Neuronal stem cell (in vitro differentiated cells): ENCODE data around the gene TPPP3.

Source experiments
- DNase-seq: peaks from one replicate; pipeline ENCODE4 v3.0.0-alpha.2; 2013; ENCODE audit warnings: low spot score
- H2AFZ ChIP-seq: one replicate; pipeline ENCODE4 v1.6.1; 2013; ENCODE audit warnings: mild to moderate bottlenecking, low read length, inconsistent platforms
- H2AK5ac ChIP-seq: 2 replicates; pipeline ENCODE4 v1.6.1; 2013; ENCODE audit warnings: low read depth, mild to moderate bottlenecking, inconsistent platforms, low read length, moderate library complexity, mixed read lengths
- H2BK120ac ChIP-seq: 2 replicates; pipeline ENCODE4 v1.6.1; 2013; ENCODE audit warnings: low read depth, mild to moderate bottlenecking, inconsistent platforms, low read length, moderate library complexity, mixed read lengths
- H2BK12ac ChIP-seq: one replicate; pipeline ENCODE4 v1.6.1; 2013; ENCODE audit warnings: low read length, inconsistent platforms
- H2BK15ac ChIP-seq: 2 replicates; pipeline ENCODE4 v1.6.1; 2013; ENCODE audit warnings: mild to moderate bottlenecking, low read length, inconsistent platforms, mixed read lengths
- H2BK5ac ChIP-seq: one replicate; pipeline ENCODE4 v1.6.1; 2013; ENCODE audit warnings: inconsistent platforms, mild to moderate bottlenecking, low read length, moderate library complexity
- H3K14ac ChIP-seq: one replicate; pipeline ENCODE4 v1.6.1; 2013; ENCODE audit warnings: low read length, inconsistent platforms
- H3K18ac ChIP-seq: 2 replicates; pipeline ENCODE4 v1.6.1; 2013; ENCODE audit warnings: low read length, inconsistent platforms
- H3K23ac ChIP-seq: 2 replicates; pipeline ENCODE4 v1.6.1; 2013; ENCODE audit warnings: low read depth, mild to moderate bottlenecking, mixed read lengths, low read length, inconsistent platforms; ENCODE audit not compliant: poor library complexity
- H3K27ac ChIP-seq: replicated peaks from 3 replicates; pipeline ENCODE4 v1.5.1; 2013; ENCODE audit warnings: low read length, inconsistent platforms
- H3K27me3 ChIP-seq, 3 experiments: 2 replicates each; pipeline ENCODE4 v1.6.1; 2013; ENCODE audit warnings: low read length in 3 of 3, mild to moderate bottlenecking in 2 of 3, inconsistent platforms in 1 of 3, low read depth in 1 of 3, mixed read lengths in 1 of 3, moderate library complexity in 1 of 3; ENCODE audit not compliant: control insufficient read depth in 3 of 3, insufficient read depth in 3 of 3
- H3K36me3 ChIP-seq, 2 donors: replicated peaks in 1 of 2; 2 replicates each; pipeline ENCODE4 v1.6.1; 2013; ENCODE audit warnings: low read length in 2 of 2; ENCODE audit not compliant: control insufficient read depth in 2 of 2, insufficient read depth in 2 of 2
- H3K4ac ChIP-seq: 2 replicates; pipeline ENCODE4 v1.6.1; 2013; ENCODE audit warnings: inconsistent platforms, mild to moderate bottlenecking, low read length, moderate library complexity
- H3K4me1 ChIP-seq, 2 donors: 1 replicate in 1 of 2; 2 replicates in 1 of 2; pipeline ENCODE4 v1.6.1; 2013; ENCODE audit warnings: low read length in 2 of 2, low read depth in 1 of 2; ENCODE audit not compliant: control insufficient read depth in 2 of 2, insufficient read depth in 1 of 2
- H3K4me2 ChIP-seq: one replicate; pipeline ENCODE4 v1.6.1; 2013; ENCODE audit warnings: mild to moderate bottlenecking, low read length, inconsistent platforms; ENCODE audit not compliant: insufficient read depth, poor library complexity, severe bottlenecking
- H3K4me3 ChIP-seq, 2 donors: 2 replicates each; pipeline ENCODE4 v1.5.1; 2013; ENCODE audit warnings: low read length in 2 of 2, mild to moderate bottlenecking in 2 of 2, inconsistent platforms in 1 of 2, moderate library complexity in 1 of 2
- H3K79me1 ChIP-seq: one replicate; pipeline ENCODE4 v1.6.1; 2013; ENCODE audit warnings: low read depth, mild to moderate bottlenecking, inconsistent platforms, low read length, moderate library complexity
- H3K9ac ChIP-seq: one replicate; pipeline ENCODE4 v1.6.1; 2013; ENCODE audit warnings: mild to moderate bottlenecking, low read depth, low read length, inconsistent platforms; ENCODE audit not compliant: poor library complexity
- H3K9me3 ChIP-seq, 2 donors: replicated peaks in 1 of 2; 2 replicates each; pipeline versions ENCODE3 to v1.6.1; 2013; ENCODE audit warnings: low read length in 2 of 2, mild to moderate bottlenecking in 2 of 2, inconsistent platforms in 1 of 2, low read depth in 1 of 2, mixed read lengths in 1 of 2, moderate library complexity in 1 of 2; ENCODE audit not compliant: control insufficient read depth in 2 of 2, insufficient read depth in 1 of 2
- H4K8ac ChIP-seq: one replicate; pipeline ENCODE4 v1.6.1; 2013; ENCODE audit warnings: low read depth, mild to moderate bottlenecking, inconsistent platforms, low read length, moderate library complexity
- H4K91ac ChIP-seq: one replicate; pipeline ENCODE4 v1.6.1; 2013; ENCODE audit warnings: low read length, low read depth, mild to moderate bottlenecking, inconsistent platforms; ENCODE audit not compliant: poor library complexity
- whole genome bisulfite sequencing, 2 donors: extraction: QIAGEN DNeasy Blood & Tissue Kit; methylation state at CpG; one replicate each; pipeline ENCODE4 v1.1.7; 2013; ENCODE audit warnings: missing lambda C conversion rate in 2 of 2, mixed read lengths in 1 of 2; ENCODE audit not compliant: insufficient read length in 2 of 2, insufficient replicate concordance in 1 of 2; ENCODE audit errors: extremely low coverage in 2 of 2; 5-methylcytosine and 5-hydroxymethylcytosine counted together

Gene TPPP3

DNA sequence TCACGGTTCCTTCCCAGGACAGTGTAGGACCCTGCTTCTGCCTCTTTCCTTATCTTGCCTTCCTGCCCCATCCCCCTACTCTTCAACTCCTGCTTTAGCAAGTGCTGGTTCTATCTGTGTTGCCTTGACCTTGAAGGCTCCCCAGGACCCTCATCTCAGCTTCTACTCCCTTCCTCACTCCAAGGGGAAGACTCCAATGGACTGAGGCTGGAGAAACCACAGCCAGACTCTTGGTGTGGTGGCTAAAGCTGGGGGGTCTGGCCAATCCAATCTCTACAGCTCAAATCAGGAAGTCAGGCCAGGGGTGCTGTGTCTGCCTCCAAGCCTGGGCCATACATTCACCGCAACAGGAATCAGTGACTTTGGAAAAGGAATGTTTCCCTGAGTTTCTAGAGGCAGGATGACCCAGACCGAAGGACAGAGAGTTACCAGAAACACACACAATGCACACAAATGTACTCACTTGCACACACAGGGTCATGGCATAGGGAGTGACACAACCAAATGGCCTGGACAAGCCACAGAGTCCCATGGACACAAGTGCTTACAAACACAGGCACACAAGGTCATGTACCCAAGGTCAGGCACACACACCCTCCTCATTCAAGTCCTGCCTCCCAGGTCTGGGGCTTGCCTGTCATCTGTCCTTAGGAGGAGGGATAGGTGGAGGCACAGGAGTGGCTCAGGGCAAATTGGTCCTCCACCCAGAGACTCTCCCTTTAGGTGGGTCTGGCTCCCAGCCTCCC lies 35.9 kb upstream of the TPPP3 start:
- Histone ChIP-seq H2BK15ac (no peak overlapping the region), H3K23ac (no peak overlapping the region), H3K18ac (no peak overlapping the region), H3K9me3 (no peaks in the 10 kb centered on the region), H4K91ac (no peak overlapping the region), H3K4me3 (no peak overlapping the region), H3K27me3 (peaks cover 14 to 46% (median 25%) of the 10 kb centered on the region in 3 experiments), H3K4ac (no peak overlapping the region), H3K14ac (no peak overlapping the region), H3K9ac (no peak overlapping the region), H2AFZ (no peak overlapping the region), H3K79me1 (no peaks in the 10 kb centered on the region), H3K4me2 (no peak overlapping the region), H3K27ac (no peak overlapping the region), H3K36me3 (no peaks in the 10 kb centered on the region), H4K8ac (no peak overlapping the region), H2BK12ac (no peak overlapping the region), H2BK120ac (no peak overlapping the region), H3K4me1 (peaks cover 22 to 28% of the 10 kb centered on the region in 2 donors), H2BK5ac (no peak overlapping the region), H2AK5ac (no peak overlapping the region)
- no CpG with 5 or more reads among the region's 3 CpGs for WGBS, 2 donors
- DNase-seq = no peak

DNA sequence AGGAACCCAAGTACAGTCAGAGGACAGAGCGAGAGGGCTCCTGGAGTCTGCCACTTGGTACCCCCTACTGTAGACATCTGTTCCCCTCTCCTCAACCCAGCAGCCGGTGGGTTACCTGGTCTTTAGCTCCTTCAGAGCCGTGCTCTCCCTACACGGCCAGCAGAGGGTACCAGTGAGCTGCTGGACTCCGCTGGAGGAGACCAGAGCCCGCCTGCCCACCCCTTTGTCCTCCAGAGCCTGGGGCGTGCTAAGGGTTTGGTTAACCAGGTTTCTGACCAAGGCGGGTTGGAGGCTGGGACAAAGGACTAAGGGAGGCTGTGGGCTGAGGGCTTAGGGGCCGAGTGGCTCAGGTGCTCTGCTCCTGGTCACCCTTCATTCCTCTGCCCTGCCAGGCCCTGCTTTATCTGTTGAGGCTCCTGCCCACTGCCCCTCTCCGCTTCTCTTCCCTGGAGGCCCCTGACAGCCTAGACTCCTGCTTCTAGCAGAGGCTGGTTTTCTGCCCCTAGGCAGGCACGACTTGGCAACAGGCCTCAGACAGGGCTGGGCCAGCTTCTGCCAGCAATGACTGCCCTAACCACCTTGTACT lies 34.9 kb upstream of the TPPP3 start:
- Histone ChIP-seq H3K9ac (peak overlapping the region; percentile 15), H4K91ac (no peak overlapping the region), H3K4ac (no peak overlapping the region), H2BK12ac (peak overlapping the region; percentile 64), H2AK5ac (peak overlapping the region; percentile 82), H2BK15ac (peak overlapping the region; percentile 57), H3K4me3 (no peak overlapping the region), H3K27me3 (peaks cover 14 to 45% (median 25%) of the 10 kb centered on the region in 3 experiments), H3K27ac (no peak overlapping the region), H3K4me1 (peaks cover 27 to 35% of the 10 kb centered on the region in 2 donors), H3K18ac (peak overlapping the region; percentile 73), H2AFZ (peak overlapping the region; percentile 72), H3K14ac (no peak overlapping the region), H3K9me3 (no peaks in the 10 kb centered on the region), H3K4me2 (no peak overlapping the region), H2BK5ac (no peak overlapping the region), H3K23ac (peak overlapping the region; percentile 0), H3K36me3 (no peaks in the 10 kb centered on the region), H3K79me1 (no peaks in the 10 kb centered on the region), H2BK120ac (no peak overlapping the region), H4K8ac (peak overlapping the region; percentile 44)
- DNase-seq = peak; percentile 71
- no CpG with 5 or more reads among the region's 11 CpGs for WGBS, 2 donors

DNA sequence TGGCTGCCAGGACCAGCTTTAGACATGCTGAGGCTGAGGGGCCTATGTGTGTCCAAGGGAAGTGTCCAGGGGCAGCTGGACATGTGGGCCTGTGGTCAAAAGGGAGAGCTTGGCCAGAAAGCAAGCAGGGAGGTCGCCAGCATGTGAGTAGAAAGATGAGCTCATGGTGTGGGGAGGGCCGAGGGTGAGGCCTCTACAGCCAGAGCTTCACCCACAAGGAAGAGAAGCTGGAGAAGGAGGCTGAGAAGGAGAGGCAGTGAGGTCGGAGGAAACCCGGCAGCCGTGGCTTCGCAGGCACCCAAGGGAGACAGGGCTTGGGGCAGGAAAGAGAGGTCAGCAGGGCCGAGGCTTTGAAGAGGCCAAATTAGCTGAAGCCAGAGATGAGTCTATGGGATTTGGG lies 33.7 kb upstream of the TPPP3 start:
- no peak overlapping the region for H3K14ac ChIP-seq
- H3K9ac ChIP-seq = no peak overlapping the region
- H3K23ac ChIP-seq = peak overlapping the region; percentile 44
- no peak for DNase-seq
- peak overlapping the region; percentile 26 for H3K4ac ChIP-seq
- no peak overlapping the region for H4K8ac ChIP-seq
- H2AK5ac ChIP-seq = peak overlapping the region; percentile 11
- H2BK5ac ChIP-seq = no peak overlapping the region
- peaks cover 22 to 27% of the 10 kb centered on the region in 2 donors for H3K4me1 ChIP-seq
- H3K27me3 ChIP-seq = peaks cover 14 to 38% (median 25%) of the 10 kb centered on the region in 3 experiments
- H3K4me3 ChIP-seq = peak overlapping the region in 1 of 2 donors; percentile 40
- H3K9me3 ChIP-seq = no peaks in the 10 kb centered on the region
- peak overlapping the region; percentile 54 for H2BK15ac ChIP-seq
- WGBS, 2 donors = no CpG with 5 or more reads among the region's 7 CpGs
- no peak overlapping the region for H2BK120ac ChIP-seq
- H2BK12ac ChIP-seq = peak overlapping the region; percentile 7
- no peak overlapping the region for H4K91ac ChIP-seq
- no peak overlapping the region for H3K4me2 ChIP-seq
- no peaks in the 10 kb centered on the region for H3K36me3 ChIP-seq
- no peak overlapping the region for H3K27ac ChIP-seq
- H2AFZ ChIP-seq = no peak overlapping the region
- no peak overlapping the region for H3K18ac ChIP-seq
- H3K79me1 ChIP-seq = no peaks in the 10 kb centered on the region

DNA sequence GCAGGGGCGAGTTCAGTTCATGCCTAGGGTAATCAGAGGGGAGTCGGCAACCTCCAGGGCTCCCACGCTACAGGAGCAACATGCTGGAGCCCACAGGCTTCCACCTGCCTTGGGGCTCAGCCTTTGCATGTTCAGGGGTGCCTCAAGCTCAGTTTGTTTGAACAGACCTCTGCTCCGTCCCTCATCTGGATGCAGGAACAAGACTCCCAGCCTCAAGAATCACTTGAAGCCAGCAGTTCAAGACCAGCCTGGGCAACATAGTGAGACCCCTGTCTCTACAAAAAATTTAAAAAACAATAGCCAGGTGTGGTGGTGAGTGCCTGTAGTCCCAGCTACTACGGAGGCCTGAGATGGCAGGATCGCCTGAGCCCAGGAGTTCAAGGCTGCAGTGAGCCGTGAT lies 32.7 kb upstream of the TPPP3 start:
- Histone ChIP-seq H2BK12ac (no peak overlapping the region), H4K8ac (no peak overlapping the region), H3K4me1 (peaks cover 17 to 21% of the 10 kb centered on the region in 2 donors), H3K23ac (no peak overlapping the region), H3K36me3 (no peaks in the 10 kb centered on the region), H3K27me3 (peaks cover 10 to 29% (median 25%) of the 10 kb centered on the region in 3 experiments), H3K18ac (no peak overlapping the region), H2BK120ac (no peak overlapping the region), H3K27ac (no peak overlapping the region), H2BK15ac (no peak overlapping the region), H3K4me2 (no peak overlapping the region), H3K9me3 (no peaks in the 10 kb centered on the region), H3K79me1 (no peaks in the 10 kb centered on the region), H4K91ac (no peak overlapping the region), H3K4me3 (no peak overlapping the region), H3K14ac (no peak overlapping the region), H2AK5ac (peak overlapping the region; percentile 11), H2BK5ac (no peak overlapping the region), H3K4ac (no peak overlapping the region), H2AFZ (no peak overlapping the region), H3K9ac (no peak overlapping the region)
- WGBS, 2 donors = no CpG with 5 or more reads among the region's 7 CpGs
- no peak for DNase-seq
